Cardiac septum (tissue), 1 donor: ENCODE measurements around the gene DNM1. TPM values are rescaled to one million over a fixed set of nuclear protein-coding genes. Genes with fewer than 3 reads are reported as not detected.

Experiments used
- DNase-seq: peaks from one replicate; pipeline ENCODE4 v3.0.0-alpha.2; 2020; ENCODE audit warnings: low spot score
- intact Hi-C: fragments of 100-400 bp; cut with DNase I; formaldehyde crosslinking; loops from one replicate; pipeline ENCODE4 v1.14.0; 2022
- long read RNA-seq: library from polyadenylated mRNA; unstranded; transcript quantifications from one replicate; pipeline ENCODE4 v2.0.0, GENCODE V29; 2021
- total RNA-seq: library from RNA; stranded (reverse); fragmentation: NEBNext Ultra II Directional; extraction: Animal tissue kit (Norgen Biotek cat#: 25700); gene quantifications from one replicate; pipeline ENCODE4 v1.2.1, GENCODE V29; 2021
- donor health status: DM: no; HTN: no; CAD: no.

DNM1 gene
- total RNA-seq = 7.3 TPM
- long read RNA-seq, partial matches to known transcripts = 1 of 5 reads
- long read RNA-seq, other reads (novel, unspliced or antisense) = 4 of 5 reads

DNA sequence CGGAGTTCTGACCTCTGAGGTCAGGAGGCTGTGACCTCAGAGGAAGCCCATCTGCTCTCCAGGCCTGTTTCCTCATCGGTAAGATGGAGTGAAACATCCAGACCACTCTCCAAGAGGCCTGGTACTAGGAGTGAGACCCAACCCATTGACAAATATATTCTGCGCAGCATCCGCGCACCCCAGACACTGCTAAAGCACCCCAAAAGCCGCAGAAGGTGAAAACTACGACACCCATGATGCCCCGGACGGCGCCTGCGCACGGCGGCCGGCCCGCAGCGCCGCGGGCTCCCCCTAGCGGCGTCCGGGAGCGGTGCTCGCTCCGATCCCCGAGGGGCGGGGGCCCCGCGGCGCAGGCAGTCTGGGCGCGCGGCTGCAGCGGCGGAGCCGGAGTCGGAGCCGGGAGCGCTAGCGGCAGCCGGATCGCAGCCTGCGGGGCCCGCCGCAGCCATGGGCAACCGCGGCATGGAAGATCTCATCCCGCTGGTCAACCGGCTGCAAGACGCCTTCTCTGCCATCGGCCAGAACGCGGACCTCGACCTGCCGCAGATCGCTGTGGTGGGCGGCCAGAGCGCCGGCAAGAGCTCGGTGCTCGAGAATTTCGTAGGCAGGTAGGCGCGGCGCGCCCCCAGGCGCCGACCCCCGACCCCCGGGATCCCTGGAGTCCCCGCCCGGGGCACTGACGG, at the start of gene DNM1:
Gene DNM1, plus strand, starts transcription at position 356 of the 683 bp plus-strand sequence. Its CDS starts 92 bp downstream, at position 448.
- DNase-seq = peak; percentile 86
- intact Hi-C loops = loop anchor here (5.0 kb wide), 1 partner anchor 44 kb away; no protein-coding TSS in a partner anchor

DNA sequence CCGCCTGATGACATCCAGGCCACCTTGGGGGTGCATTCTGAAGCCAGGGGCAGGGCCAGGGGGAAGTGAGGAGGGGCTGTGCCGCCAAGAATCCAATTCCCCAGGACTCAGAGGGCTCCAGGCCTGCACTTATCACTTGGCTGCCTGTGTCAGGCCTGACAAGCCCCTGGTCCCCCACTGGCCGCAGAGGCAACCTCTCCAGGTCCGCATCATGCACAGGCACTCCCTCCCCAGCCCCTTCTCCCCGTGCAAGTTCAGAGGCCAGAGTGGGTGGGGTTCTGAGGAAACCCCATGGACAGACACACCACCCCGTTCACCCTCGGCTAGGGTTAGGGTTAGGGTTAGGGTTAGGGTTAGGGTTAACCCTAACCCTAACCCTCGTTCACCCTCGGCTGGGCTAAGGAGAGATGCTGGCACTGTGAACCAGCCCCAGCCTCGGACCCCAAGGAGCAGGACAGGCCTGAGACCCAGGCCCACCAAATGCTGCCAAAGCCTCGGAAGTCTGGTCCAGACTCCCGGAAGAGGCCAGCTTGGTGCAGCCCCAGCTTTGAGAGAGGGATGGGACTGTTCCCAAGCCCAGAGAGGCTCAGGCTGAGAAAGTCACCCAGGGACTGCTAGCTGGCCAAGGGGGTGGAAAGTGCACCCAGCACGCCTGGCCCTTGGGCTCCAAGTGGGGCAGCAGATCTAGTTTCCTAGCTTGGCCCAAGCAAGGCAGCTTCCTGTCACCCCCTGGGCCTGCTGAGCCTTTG, 49.1 kb upstream of the DNM1 start:
- intact Hi-C loops = no loop called here
- DNase-seq = no peak

- no peak for DNase-seq
- intact Hi-C loops = no loop called here
Measured at GRCh38 chr9:128155736-128156500, 47.3 kb upstream of the DNM1 start.

DNA sequence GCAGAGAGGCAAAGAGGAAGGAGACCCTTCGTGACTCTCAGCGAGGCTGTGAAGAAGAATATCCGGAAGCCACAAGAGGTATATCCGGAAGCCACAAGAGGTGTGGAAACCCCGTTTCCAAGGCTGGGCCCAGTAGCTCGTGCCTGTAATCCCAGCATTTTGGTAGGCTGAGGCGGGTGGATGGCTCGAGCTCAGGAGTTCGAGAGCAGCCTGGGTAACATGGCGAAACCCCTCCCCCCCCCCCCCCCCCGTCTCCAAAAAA, 43.7 kb upstream of the DNM1 start:
- peak; percentile 84 for DNase-seq
- intact Hi-C loops = no loop called here

GRCh38 chr9:128159784-128160602, 43.2 kb upstream of the DNM1 start, which contains the start of gene BBLN:
Gene BBLN, plus strand, starts transcription at chr9:128160265. Its CDS starts 143 bp downstream, at chr9:128160408.
- peak; percentile 99 for DNase-seq
- intact Hi-C loops = no loop called here

- no peak for DNase-seq
- intact Hi-C loops = no loop called here
Measured at GRCh38 chr9:128160603-128160987, 42.6 kb upstream of the DNM1 start.

- no peak for DNase-seq
- intact Hi-C loops = no loop called here
Measured at GRCh38 chr9:128161215-128161902, 41.8 kb upstream of the DNM1 start.

DNA sequence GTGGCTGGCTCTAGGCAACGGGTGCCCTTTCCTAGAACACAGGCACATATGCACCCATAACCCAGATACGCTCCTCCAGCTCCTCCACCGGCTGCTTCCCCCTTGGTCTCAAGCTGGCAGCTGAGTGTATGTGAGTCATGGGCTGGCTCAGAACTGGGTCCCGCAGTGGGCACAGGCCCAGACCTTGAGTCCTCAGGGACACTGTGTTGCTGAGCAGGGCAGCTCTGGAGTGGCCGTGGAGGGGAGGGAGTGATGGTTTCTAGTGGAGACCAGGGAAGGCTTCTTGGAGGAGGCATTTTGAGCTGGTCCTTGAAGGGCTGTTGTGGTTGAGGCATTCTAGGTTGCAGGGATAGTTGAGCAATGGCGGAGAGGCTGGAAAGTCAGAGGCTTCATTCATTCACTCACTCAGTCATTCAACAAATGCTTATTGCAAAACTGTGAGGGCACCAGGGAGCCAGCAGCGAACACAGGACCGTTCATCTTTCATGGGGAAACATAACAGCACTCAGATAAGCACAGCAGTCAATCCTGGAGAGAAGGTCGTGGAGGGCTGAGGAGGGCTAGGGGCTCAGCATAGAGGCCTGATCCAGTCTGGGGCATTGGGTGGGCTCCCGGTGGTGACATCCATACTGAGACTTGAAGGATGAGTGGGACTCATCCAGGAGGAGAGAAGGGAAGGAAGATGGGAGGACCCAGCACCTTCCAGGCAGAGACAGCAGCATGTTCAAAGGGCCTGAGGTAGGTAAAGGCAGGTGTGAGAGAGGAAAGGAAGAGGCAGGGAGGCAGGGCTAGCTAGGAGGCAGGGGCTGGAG, 40.8 kb upstream of the DNM1 start:
- intact Hi-C loops = no loop called here
- no peak for DNase-seq

DNA sequence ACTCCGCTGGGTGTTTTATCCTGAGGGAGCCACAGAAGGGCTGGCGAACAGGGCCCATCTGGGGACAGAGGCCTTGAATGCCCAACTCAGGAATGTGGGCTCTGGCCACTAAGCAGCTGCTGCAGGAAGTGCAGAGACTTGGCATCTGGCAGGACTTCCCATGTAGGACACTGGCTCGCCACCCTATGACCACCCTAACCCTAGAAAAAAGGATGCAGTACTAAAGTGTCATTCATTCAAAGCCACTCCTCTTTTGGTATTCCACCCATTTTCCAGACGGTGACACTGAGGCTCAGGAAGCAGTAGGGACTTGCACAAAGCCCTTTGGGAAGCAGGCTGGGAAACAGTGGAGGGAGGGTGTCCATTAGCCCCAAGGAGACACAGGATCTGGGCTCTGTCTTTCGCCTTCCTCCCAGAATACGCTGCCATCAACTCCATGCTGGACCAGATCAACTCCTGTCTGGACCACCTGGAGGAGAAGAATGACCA, 40.1 kb upstream of the DNM1 start:
- intact Hi-C loops = no loop called here
- no peak for DNase-seq

GRCh38 chr9:128163523-128164306, 39.5 kb upstream of the DNM1 start:
- no peak for DNase-seq

GRCh38 chr9:128164307-128164885, 38.8 kb upstream of the DNM1 start:
- DNase-seq = no peak
- intact Hi-C loops = no loop called here

More at GRCh38 chr9:128163523-128164306, 39.5 kb upstream of the DNM1 start:
- intact Hi-C loops = no loop called here

- intact Hi-C loops = no loop called here
- no peak for DNase-seq
Measured at GRCh38 chr9:128166169-128166568, 37.0 kb upstream of the DNM1 start.

DNA sequence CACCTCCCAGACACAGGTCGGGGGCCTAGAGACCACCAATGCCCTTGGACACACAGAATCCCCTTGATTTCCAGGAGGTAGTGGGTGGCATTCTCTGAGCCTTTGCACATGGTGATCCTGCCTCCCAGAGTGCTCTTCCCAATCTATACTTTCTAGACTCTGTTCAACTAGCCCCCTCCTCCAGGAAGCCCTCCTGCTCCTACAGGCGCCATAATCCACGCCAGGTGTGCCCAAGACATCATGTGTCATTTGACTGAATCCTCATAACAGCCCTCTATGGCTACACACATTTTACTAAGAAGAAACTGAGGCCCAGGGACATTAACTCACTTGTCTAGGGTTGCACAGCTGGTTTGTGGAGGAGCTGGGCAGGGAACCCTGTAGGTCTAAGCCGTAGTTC, 36.0 kb upstream of the DNM1 start:
- intact Hi-C loops = no loop called here
- DNase-seq = no peak

DNA sequence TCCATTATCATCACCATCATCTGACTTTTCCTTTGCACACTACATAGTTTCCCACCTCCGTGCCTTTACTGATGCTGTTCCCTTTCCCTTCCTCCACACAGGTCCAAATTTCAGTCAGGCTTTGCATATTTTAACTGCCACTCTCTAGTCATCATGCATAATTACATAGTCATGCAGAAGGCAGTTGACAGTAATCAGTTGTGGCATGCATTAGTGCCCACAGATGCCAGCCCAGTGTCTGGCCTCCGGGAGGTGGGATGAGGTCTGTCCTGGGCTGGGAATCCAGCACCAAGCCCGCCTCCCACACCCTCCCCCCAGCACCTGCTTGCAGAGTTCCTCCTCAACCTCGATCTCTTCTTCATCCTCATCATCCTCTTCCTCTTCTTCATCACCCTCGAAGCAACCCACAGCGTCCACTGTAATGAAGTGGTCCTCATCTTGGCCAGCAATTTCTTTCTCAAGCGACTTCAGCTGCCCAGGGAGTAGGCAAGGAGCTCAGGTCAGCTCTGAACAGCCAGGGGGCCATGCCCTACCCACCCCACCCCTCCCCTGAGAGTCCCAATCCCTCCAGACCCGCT, 34.4 kb upstream of the DNM1 start:
- intact Hi-C loops = no loop called here
- no peak for DNase-seq

DNA sequence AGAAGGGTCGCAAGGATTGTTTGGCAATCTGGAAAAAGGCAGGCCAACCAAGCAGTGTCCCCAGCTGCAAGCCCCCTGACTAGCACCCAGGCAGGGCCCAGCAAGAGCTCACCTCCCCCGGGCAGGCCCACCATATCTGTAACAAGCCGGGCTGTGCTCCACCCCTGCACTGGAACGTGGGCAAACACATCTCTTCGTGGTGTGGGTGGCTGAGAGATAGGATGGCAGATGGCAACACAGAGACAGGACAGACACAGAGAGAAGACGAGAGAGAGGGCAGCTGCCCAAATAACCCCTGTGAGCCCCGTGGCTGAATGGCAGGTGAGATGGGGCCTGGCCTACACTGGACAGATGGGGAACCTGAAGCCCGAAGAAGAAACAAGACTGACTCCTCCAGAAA, 33.7 kb upstream of the DNM1 start:
- intact Hi-C loops = no loop called here
- no peak for DNase-seq

DNA sequence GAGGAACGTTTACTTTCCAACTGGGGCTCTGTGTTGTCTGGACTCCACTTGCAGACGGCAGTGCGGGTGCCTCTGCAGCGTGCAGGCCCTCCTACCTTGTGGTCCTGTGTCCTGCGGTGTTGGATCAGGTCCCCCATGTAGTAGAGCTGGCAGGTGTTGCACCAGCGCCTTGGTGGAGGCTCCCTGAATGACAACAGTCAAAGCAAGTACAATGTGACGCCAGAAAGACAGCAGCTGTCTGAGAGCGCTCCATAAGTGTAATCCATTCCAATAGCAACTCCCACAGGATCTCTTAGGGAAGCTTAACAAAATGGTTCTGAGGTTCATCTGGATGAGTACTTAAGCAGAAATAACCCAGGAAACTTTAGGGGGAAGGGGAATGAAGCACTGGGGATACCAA, 33.3 kb upstream of the DNM1 start:
- intact Hi-C loops = no loop called here

DNA sequence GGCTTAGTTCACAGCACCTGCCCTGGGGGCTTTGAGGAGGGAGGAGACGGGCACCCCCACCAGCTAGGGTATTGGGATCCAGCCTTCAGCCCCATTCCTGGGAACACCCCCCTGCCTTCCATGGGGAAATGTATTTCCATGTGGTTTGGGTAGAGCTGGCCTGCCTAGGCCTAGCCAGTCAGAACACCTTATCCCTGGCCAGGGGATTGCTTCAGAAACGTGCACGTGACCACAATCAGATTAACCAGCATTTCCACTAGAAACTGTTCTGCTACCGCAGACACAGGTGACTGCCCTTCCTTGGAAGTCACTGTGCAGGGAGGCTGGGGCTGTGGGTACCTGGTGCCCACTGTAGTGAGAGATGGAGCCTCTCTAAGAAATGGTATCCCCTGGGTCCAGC, 29.1 kb upstream of the DNM1 start:
- intact Hi-C loops = no loop called here
- DNase-seq = no peak

More for the DNA sequence above, 33.3 kb upstream of the DNM1 start:
- no peak for DNase-seq
